Hepatocyte (in vitro differentiated cells): Measurements from ENCODE around the gene ZNF354C.
"Not testable (repeated sequence)": the region's sequence is repeated elsewhere in the genome, so short reads cannot be mapped to it uniquely, and the experiment has no call there.

Source experiments
- EZH2 ChIP-seq: fragments of 200-600 bp; sonication (generic); IDR thresholded peaks from 2 replicates; pipeline ENCODE4 v1.6.1; 2016; ENCODE audit warnings: antibody characterized with exemption, mild to moderate bottlenecking, borderline replicate concordance
- EZH2phosphoT487 ChIP-seq: fragments of 200-600 bp; sonication (generic); IDR thresholded peaks from one replicate; pipeline ENCODE4 v1.6.1; 2018; ENCODE audit warnings: antibody characterized with exemption, mild to moderate bottlenecking, low read depth, moderate library complexity; ENCODE audit not compliant: unreplicated experiment, severe bottlenecking
- TF ChIP-seq, protein P1 (sequence below): fragments of 200-600 bp; sonication (generic); IDR thresholded peaks from 2 replicates; pipeline ENCODE4 v1.5.1; 2016; ENCODE audit warnings: antibody characterized with exemption, mild to moderate bottlenecking; ENCODE audit not compliant: poor library complexity

DNA sequence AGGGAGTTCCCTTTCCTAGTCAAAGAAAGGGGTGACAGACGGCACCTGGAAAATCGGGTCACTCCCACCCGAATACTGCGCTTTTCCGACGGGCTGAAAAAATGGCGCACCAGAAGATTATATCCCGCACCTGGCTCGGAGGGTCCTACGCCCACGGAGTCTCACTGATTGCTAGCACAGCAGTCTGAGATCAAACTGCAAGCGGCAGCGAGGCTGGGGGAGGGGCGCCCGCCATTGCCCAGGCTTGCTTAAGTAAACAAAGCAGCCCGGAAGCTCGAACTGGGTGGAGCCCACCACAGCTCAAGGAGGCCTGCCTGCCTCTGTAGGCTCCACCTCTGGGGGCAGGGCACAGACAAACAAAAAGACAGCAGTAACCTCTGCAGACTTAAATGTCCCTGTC, 41.1 kb downstream of the ZNF354C start:
- TF ChIP-seq EZH2phosphoT487, EZH2: not testable (repeated sequence)
- TF ChIP-seq, protein P1, sequence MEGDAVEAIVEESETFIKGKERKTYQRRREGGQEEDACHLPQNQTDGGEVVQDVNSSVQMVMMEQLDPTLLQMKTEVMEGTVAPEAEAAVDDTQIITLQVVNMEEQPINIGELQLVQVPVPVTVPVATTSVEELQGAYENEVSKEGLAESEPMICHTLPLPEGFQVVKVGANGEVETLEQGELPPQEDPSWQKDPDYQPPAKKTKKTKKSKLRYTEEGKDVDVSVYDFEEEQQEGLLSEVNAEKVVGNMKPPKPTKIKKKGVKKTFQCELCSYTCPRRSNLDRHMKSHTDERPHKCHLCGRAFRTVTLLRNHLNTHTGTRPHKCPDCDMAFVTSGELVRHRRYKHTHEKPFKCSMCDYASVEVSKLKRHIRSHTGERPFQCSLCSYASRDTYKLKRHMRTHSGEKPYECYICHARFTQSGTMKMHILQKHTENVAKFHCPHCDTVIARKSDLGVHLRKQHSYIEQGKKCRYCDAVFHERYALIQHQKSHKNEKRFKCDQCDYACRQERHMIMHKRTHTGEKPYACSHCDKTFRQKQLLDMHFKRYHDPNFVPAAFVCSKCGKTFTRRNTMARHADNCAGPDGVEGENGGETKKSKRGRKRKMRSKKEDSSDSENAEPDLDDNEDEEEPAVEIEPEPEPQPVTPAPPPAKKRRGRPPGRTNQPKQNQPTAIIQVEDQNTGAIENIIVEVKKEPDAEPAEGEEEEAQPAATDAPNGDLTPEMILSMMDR: not testable (repeated sequence)
